Left kidney (tissue), 2 donors: ENCODE results near the gene CACNA1F. TPM values are rescaled to one million over a fixed set of nuclear protein-coding genes. Genes with fewer than 3 reads are reported as not detected.
A peak's percentile ranks its signal among the peaks of the same experiment; 100 is the strongest.

Experiments
- DNase-seq: peaks from one replicate; pipeline ENCODE4 v3.0.0-alpha.2; 2013
- polyA plus RNA-seq: library from polyadenylated mRNA; unstranded; fragments of 120-200 nt; gene quantifications from one replicate; pipeline ENCODE4 v1.2.1, GENCODE V29; 2013; ENCODE audit not compliant: insufficient read length

CACNA1F gene
- polyA plus RNA-seq, 1 donor, result 0.47 TPM

DNA sequence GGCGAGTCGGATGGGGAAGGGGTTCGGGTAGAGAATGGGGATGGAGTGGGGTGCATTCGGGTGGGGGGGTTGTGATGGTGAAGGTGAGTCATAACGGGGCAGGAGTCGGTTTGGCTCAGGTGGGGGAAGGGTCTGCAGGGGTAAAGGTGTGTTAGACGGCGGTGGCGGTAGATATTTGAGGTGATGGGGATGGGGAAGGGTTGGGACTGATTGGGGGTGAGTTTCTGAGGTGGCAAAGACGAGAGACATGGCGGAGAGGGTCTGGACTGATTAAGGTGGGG, 33.9 kb downstream of the CACNA1F start:
- DNase-seq, result no peak

DNA sequence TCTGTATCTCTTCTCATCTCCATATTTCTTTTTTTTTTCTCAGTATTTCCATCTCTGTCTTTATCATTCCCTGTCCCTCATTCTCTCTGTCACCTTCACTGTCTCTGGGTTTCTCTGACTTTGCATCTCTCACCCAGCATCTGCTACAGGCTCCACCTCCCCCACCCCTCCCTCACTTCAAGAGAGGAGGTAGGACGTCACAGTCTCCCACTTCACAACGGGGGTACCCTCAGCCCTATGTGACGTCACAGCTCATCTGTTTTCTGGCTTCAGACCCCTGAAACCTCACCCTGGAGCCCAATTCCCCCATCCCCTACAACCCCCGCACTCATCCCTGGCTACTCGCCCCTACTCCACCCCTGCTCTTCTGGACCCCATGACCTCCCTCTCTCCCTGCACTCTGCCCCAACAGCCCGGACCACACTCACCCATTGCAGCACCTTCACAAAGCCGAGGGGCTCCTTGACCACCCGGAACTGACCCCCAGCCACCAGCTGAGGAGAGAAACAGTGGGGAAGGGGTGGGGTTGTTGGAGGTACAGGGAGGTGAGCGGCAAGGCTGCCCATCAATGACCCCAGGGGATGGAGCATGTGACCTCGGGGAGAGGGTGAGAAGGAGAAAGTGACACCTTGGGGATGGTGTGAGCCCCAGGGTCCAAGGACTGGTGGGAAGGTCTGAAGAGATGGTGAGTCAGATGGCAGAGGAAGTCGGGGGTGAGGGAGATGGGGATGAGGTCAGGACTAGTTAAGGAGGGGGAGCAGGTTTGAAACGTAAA, 34.4 kb downstream of the CACNA1F start:
- no peak for DNase-seq

DNA sequence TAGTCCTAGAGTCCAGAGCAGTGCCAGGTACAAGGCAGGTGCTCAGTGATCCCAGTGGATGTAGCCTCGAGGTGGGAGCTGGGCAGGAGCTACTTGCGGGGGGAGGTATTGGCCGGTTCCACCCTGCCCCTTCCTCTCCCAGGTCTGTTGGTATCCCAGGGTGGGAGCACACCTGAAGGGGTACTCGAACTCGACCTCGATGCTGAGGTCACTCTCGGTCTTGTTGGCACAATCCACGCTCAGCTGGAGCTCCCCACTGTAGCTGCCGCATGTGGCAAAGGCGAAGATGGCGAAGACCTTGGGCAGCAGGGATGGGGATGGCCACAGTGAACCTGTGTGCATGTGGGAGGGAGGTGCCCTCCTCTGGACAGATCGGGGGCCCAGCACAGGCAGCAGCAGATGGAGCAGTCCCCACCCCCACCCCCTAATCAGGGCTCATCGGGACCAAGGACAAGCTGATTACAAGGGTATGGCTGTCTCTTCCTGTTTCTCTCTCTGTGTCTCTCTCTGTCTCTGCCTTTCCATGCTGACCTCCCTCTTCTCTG, 35.5 kb downstream of the CACNA1F start:
- DNase-seq, result no peak

DNA sequence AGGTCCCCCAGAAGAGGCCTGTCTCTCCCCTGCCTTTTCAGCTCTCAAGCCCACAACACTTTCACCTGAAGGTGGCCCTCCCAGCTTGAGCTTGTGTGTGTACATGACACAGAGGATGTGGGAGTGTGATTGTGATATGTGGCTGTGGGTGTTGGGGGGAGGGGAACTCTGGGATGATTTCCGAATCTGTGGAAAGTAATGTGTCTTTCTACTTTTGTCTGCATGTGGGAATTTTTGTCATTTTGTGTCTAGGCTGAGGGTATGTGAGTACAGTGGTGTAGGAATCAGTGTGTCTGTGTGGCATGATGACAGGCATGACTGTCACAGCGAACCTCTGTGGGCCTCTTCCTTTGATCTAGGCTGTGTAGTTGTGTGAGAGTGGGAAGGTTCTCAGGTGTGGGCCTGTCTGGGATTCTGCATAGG, 39.6 kb downstream of the CACNA1F start:
- no peak for DNase-seq

DNA sequence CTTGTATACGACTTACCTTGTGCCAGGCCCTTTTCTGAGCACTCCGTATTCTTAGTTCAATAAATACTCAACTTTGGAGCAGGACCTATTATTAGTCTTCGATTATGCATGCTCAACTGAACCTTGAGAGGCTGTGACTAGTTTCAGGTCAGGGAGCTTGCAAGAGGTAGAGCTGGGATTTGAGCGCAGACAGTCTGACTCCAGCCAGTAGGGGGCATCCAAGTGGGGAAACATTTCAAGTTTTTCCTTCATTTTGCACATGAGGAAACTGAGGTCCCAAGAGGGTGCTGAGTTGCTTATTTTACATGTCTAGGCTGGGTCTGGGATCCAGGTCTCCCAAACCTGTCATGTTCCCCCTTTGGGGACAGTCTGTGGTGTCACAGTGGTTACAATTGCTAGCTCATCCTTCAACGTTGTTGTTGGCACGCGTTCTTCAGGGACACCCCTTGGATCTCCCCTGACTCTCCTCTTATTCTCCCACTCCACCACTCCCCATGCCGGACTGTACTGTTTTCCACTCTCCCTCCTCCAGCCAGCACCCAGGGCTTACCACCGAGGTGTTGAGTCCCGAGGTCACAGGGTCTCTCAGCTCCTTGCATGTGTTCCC, 40.3 kb downstream of the CACNA1F start:
- no peak for DNase-seq

DNA sequence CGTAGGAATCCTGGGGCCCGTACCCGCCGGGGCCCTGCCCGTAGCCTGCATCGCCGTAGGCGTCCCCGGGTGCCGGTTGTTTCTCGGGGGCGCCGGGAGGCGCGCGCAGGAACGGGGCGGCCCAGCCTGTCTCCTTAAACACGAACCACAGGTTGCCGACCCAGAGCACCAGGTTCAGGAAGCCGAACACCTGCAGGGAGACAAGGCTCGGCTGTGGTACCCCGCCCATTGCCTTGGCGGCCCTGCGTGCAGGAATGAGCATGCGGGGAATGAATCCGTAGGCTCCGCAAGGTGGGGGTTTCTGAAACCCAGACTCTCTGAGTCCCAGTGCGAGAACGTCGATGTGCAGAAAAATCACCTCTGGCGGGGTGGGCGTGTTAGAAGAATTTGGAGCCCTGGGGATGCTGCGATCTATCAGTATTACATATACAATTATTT, 41.5 kb downstream of the CACNA1F start:
- no peak for DNase-seq

DNA sequence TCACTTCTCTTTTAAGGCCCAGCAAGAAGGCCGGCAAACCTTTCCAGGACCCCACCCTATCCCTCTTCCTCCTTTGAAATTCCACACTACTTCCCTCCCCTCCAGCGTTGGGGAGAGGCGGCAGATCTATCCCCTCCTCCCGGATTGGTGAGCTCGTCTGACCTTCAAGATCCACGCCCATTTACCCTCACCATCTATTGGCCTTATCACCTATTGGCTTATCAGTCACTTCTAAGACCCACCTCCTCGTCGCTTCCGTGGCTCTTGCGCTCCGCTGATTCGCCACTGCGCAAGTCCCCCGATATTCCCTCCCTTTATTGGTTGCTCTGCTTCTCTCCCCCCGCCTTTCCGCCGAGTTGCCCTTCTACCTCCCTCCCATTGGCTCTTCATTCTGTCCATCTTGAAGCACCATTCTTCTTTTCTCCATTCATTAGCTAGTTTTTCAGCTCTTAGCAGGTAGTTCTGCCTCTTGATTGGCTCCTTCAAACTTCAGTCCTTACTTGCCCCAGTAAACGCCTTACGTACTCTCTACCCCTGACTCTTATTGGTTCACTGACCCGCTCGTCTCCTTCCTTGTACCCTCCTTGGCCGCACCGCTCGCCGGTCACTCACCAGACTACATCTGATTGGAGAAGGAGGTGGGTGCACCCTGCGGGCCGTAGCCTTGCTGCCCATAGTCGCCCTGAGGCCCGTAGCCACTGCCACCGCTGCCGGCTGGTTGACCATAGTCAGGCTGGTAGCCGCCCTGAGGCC, 42.1 kb downstream of the CACNA1F start:
- peak; percentile 94 for DNase-seq

DNA sequence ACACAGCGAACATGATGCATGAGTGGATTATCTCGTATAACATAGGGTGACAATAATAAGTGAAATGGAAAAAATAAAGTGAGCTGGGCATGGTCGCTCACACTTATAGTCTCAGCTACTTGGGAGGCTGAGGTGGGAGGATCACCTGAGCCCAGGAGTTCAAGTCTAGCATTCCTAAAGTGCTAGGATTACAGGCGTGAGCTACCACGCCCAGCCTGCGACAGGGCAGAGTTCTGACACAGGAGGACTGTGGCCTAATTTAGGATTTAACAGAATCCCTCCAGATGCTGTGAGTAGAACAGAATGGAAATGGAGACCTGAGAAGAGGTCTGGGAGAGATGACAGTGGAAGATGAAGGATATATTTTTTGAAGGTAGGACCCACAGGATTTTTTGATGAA, 43.5 kb downstream of the CACNA1F start:
- no peak for DNase-seq

DNA sequence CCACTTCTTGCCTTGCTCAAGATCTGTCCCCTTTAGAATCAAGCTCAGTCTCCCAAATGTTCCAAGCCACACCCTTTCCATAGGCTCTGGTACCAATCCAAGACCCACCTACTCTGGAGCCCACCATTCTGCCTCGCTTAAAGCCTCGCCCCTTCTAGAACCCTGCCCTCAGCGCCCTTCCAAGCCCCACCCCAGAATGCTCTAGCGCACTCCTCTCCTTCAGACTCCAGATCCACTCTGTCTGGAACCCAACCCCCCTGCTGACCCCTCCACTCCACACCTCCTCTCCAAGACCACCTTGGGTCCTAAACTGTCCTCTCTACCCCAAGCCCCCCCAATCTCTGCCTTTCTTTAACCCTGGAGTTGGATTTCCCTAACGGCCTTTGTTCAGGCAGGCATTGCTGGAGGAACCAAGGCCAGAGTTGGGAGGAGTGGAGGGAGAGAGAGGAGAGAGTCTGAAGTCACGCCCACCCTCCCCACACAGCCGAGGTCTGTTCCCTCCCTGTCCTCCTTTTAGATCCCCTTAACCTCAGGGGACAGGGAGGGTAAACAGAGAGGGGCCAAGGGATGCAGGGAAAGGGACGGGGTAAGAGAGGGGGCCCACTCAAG, 44.6 kb downstream of the CACNA1F start:
- no peak for DNase-seq

DNA sequence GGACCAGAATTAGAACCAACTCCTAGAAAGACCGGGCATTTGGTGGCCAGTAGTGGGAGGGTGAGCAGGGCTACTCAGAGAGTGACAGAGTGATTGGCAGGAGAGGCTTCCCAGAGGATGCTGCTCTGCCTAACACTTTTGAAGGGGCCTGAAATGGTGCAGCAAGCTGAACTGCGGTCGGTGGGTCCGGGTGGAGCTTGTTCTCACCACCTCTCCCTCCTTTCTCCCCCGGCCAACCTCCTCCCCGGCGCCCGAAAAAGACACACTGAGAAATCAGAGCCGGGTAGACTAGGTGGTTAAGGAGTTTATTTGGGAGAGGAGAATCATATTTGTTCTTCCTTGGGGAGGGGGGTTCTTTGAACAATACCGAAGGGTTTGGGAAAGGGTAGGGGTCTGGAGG, 45.6 kb downstream of the CACNA1F start:
- DNase-seq, result no peak

DNA sequence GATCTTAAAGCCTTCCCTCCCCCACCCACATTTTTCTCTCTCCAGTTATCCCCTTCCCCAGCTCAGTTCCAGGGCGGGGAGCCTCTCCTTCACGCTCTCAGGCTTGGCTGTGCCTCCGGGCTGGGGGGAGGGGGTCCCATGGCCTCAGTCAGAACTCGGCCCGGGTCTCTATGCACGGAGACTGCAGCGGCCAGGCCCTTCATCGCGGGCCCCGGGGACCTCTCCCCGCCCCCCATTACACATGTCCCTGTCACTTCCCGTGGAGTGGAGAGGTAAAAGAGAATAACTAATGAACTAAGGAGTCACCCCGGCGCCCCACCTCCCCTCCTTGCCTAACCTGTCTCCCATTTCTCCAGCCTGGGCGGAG, 46.1 kb downstream of the CACNA1F start:
- DNase-seq, result no peak

DNA sequence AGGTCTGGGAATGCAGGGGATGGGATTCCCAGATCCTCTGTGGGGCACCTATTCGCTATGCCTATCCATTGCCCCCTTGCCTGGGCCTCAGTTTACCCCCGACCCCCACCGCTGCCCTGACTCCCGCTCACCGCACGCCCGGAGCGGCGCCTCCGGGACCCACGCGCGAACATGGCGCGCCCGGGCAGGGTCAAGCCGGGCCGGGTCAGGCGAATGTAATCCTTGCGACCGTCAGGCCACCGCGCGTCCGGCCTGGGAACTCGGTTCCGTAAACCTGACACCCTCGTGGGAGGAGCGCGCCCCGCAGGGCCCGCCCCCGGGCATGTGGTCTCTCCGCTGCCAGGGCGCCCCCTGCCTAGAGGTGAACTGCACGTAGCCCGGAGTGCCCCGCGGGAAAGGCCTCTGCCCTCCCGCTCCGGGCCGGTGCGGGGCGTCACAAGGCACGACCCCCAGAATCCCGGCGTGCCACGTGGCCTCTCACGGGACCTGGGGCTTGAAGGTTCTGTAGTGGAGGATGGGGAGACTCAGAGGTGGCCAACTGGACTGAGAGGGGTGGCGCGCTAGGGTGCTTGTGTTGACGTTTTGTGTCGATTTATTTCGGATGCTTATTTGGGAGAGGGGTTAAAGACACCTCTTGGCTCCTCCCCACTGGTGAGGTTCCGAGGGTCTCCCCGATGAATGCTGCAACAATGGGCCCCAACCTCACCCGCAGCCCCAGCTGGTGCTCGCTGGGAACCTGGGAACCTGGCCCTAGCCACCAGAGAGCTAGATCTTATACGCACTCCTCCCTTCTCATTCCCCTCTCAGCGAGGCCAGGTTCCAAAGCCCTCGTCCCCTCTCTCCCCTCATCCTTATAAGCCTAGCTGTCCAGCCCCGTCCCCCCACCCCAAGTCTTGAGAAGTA, 46.8 kb downstream of the CACNA1F start, which contains the start of gene PRICKLE3:
TSS of gene PRICKLE3 (minus strand) at position 249 of the 903 bp plus-strand sequence. CDS start at position 173, 76 bp downstream.
- no peak for DNase-seq

DNA sequence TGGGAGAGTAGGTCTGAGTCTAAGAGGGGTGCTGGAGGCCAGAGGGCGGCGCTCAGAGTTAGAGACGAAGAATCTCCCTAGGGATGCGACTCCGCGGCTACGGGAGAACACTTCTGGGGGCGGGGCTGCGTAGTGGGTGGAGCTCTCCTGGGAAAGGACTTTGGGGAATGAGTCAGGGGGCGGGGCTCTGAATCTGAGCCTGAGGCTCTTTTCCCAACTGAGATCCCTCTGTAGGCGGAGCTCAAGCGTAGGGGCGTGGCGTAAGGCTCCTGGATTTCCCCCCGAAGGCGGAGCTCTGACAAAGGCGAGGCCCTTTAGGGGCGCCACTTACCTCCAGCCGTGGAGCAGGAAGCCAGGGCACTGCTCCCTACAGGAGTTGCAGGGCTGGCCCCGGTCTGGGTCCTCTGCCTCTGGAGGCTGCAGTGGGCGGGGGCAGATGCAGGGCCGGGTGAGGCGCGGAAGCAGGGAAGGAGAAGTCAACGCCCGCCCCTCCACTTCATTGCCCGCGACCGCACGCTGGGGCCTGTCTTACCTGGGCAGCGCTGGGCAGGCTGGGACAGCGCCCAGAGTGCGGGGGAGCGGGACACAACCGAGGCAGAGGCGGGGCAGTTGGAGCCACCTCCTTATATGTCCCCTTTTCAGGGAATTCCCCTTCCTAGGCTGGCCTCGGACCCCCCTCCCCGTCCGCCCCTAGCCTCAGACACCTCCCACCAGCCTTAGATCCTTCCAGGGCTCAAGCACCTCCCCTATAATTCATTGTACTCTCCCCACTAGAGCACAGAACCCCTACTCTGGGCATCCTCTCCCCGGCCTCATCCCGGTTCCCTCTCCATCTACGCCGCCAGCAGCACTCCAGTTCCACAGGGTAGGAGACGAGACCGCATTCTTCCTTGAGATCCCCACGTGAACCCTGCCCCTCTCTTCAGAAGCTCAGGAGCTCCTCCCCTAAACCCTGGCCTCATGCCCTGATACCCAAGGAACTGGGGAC, 48.6 kb downstream of the CACNA1F start:
- peak; percentile 89 for DNase-seq

DNA sequence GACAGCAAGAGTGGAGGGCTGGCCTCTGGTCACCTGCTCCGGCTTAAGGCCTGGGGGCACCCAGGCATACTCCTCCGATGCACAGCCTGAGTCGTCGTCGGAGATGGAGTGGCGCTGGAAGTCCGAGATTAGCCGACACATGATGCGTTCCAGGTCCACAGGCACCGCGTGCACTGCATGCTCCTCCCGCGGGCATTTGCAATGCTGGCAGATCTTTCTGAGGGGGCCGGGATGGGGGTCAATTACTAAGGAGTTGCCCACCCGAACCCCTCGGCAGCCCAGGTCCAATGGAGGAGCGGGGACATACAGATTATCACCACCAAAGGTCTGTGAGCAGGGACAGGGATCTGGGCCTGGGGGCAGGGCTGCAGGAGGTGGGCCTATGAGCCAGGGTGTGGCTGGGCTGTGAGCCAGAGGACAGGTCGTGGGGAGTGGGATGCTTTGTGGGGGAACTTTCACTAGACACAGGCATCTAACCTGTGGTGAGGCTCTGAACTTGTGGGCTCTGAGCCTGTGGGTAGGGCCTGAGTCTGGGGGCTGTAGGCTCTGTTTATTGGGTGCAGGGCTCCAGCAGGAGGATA, 49.3 kb downstream of the CACNA1F start:
- DNase-seq, result no peak

DNA sequence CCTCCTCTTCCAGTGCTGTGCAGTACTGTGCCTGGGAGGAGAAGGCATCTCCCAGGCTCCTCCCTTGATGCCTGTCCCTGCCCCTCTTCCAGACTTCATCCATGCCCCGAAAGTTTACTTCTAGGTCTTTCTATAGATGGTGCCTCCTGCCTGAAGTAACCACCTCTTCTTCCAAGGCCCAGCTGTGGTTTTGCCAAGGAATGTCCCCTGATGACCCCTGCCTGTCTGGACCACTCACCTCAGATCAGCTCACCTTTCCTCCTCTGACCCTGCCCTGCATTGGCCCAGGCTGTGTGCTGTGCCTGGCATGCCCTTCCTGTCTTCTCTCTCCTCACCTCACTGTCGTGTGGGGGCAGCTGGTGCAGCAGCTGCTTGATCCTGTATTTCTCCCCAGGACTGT, 53.8 kb downstream of the CACNA1F start:
- no peak for DNase-seq

DNA sequence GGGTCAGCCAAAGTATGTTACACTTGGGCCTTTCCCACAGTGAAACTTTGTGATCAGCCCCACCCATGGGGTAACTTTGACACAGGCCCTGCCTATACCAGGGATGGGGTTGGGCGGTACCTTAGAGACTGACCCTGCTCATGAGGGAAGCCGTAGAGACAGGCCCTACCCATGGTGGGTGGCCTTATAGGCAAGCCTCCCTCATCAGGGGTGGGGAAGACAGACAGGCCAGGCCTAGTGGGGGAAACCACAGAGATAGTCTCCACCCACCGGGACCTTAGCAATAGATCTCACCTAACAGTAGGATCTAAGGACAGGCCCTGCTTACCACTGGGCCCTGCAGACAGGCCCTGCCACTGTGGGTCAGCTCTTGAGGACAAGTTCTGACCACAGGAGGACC, 54.6 kb downstream of the CACNA1F start:
- DNase-seq, result no peak

DNA sequence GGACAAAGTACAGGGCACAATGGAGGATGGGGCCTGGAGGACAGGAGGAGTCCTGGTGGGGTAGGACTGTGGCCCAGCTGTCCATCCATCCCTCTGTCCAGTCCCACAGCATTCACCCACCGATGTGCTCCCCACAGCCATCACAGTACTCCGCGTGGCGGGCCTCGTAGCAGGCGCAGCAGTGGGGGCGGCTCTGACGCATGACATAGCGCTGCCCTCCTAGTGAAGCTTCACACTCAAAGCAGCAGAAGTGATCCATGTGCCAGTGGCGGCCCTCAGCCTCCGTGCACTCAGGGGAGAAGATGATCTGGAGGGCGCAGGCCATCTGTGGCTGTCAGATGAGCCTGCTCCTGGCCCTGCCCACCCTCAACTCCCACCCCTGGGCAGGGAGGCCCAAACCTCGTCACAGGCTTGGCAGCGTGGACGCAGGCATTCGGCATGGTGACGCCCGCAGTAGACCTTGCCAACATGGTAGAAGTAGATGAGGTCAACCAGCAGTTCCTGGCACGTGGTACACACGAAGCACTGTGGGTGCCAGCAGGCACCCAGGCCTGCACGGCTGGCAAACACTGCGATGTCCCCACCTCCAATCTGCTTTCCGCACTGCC, 55.2 kb downstream of the CACNA1F start:
- no peak for DNase-seq

DNA sequence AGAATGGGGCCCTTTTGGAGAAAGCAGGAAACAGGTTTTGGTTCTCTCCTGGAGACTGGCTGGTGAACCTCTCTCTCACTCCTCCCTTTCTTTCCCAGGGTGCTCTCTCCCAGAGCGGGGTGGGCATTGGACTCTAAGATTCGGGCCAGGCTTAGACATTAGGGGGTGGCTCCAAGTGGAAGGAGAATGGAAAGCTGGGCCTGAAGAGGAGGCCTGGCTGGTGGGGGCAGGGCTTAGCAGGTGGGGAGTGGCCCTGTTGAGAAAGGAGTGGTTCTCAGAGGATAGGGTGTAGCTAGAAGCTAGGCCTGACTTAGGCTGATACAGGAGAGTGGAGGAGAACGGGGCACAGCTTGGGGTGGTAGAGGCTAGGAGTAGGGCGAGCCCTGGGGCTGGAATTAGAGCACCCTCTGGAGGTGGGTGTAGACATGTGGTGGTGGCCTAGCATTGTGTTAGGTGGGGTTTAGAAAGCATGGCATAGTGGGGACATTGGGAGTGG, 55.8 kb downstream of the CACNA1F start:
- DNase-seq, result no peak
